Gastroesophageal sphincter (tissue), 3 donors: ENCODE measurements around the gene NNAT.

ENCODE experiments used
- EP300 ChIP-seq: sonication (generic); formaldehyde crosslinking; IDR thresholded peaks from one replicate; pipeline ENCODE4 v1.6.1; 2017; ENCODE audit warnings: antibody characterized with exemption, mild to moderate bottlenecking
- POLR2A ChIP-seq, 2 donors: fragments of 450-650 bp; IDR thresholded peaks; one replicate each; pipeline ENCODE4 v1.6.1; 2017; ENCODE audit warnings: antibody characterized with exemption in 2 of 2, mild to moderate bottlenecking in 2 of 2, moderate library complexity in 1 of 2
- TF ChIP-seq, protein P1 (sequence below), 4 experiments: fragments of 200-600 bp in 2 of 4; fragments of 450-650 bp in 2 of 4; sonication (generic) in 1 of 4; IDR thresholded peaks; one replicate each; pipeline ENCODE4 v1.5.1; 2017 to 2019; ENCODE audit warnings: antibody characterized with exemption in 4 of 4, mild to moderate bottlenecking in 2 of 4, moderate library complexity in 2 of 4

DNA sequence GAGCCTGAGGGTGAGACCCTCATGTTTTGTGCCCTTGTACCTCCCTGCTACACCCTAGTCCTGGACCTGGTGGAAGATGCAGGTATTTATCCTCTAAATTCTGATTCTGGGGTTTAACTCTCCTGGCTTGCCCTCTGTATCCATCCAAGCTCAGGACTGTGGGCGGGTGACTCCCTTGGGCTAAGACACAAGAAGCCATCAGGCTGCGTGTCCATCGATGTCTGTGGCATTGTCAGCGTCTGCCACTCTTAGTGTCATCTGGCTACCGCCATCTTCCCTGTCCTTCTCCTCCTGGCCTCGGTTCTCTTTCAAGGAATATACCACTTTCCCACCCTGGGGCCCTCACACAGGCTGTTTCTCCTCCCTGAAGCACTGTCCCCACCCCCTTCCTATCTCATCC lies 35.5 kb downstream of the NNAT start:
- TF ChIP-seq, protein P1, sequence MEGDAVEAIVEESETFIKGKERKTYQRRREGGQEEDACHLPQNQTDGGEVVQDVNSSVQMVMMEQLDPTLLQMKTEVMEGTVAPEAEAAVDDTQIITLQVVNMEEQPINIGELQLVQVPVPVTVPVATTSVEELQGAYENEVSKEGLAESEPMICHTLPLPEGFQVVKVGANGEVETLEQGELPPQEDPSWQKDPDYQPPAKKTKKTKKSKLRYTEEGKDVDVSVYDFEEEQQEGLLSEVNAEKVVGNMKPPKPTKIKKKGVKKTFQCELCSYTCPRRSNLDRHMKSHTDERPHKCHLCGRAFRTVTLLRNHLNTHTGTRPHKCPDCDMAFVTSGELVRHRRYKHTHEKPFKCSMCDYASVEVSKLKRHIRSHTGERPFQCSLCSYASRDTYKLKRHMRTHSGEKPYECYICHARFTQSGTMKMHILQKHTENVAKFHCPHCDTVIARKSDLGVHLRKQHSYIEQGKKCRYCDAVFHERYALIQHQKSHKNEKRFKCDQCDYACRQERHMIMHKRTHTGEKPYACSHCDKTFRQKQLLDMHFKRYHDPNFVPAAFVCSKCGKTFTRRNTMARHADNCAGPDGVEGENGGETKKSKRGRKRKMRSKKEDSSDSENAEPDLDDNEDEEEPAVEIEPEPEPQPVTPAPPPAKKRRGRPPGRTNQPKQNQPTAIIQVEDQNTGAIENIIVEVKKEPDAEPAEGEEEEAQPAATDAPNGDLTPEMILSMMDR (IDR thresholded peaks at IDR 0.05): no peak
- TF ChIP-seq POLR2A (IDR thresholded peaks at IDR 0.05) (no peak), EP300 (no peak)
